DND-41 (cell line): Measurements from ENCODE around the gene CNDP2.

ENCODE experiments used
- ATAC-seq: fragments of 200-7000 bp; cut with Tn5 transposase; 3 replicates; pipeline ENCODE4 v1.9.1; 2021; ENCODE audit warnings: low read depth; ENCODE audit not compliant: insufficient read depth
- DNase-seq: peaks from one replicate; pipeline ENCODE4 v3.0.0-alpha.2; 2020
- H2AFZ ChIP-seq: 2 replicates; pipeline ENCODE4 v1.6.0; 2012; ENCODE audit warnings: low read depth, low read length
- H3K27ac ChIP-seq: 2 replicates; pipeline ENCODE4 v1.5.1; 2012; ENCODE audit warnings: low read length, inconsistent platforms
- H3K27me3 ChIP-seq: fragments of 200-600 bp; sonication (generic); 2 replicates; pipeline ENCODE4 v1.6.0; 2012; ENCODE audit warnings: low read length, mild to moderate bottlenecking, inconsistent platforms; ENCODE audit not compliant: insufficient read depth, poor library complexity
- H3K36me3 ChIP-seq: 2 replicates; pipeline ENCODE4 v1.5.1; 2012; ENCODE audit warnings: low read length, inconsistent platforms; ENCODE audit not compliant: insufficient read depth
- H3K4me1 ChIP-seq: 2 replicates; pipeline ENCODE4 v1.5.1; 2012; ENCODE audit warnings: mild to moderate bottlenecking, low read length; ENCODE audit not compliant: insufficient read depth
- H3K4me2 ChIP-seq: 2 replicates; pipeline ENCODE4 v1.6.0; 2012; ENCODE audit warnings: mild to moderate bottlenecking, moderate library complexity, low read length, inconsistent platforms; ENCODE audit not compliant: insufficient read depth
- H3K4me3 ChIP-seq, 2 experiments: fragments of 200-600 bp in 1 of 2; shearing (Covaris generic) in 1 of 2; 2 replicates each; pipeline ENCODE4 v1.5.1; 2012 to 2016; ENCODE audit warnings: inconsistent platforms in 2 of 2, low read length in 2 of 2, mild to moderate bottlenecking in 2 of 2, low read depth in 1 of 2, moderate library complexity in 1 of 2
- H3K79me2 ChIP-seq: 2 replicates; pipeline ENCODE4 v1.6.0; 2012; ENCODE audit warnings: low read length, inconsistent platforms; ENCODE audit not compliant: insufficient read depth
- H3K9ac ChIP-seq: 2 replicates; pipeline ENCODE4 v1.6.0; 2012; ENCODE audit warnings: low read depth, mild to moderate bottlenecking, inconsistent platforms, low read length, moderate library complexity
- H3K9me3 ChIP-seq: 2 replicates; pipeline ENCODE4 v1.5.1; 2012; ENCODE audit warnings: low read length, moderate library complexity, mild to moderate bottlenecking, inconsistent platforms; ENCODE audit not compliant: insufficient read depth, severe bottlenecking
- H4K20me1 ChIP-seq: 2 replicates; pipeline ENCODE4 v1.6.0; 2012; ENCODE audit warnings: low read length; ENCODE audit not compliant: insufficient read depth
- EZH2 ChIP-seq: IDR thresholded peaks from 3 replicates; pipeline ENCODE4 v1.6.1; 2012; ENCODE audit warnings: borderline replicate concordance, low read depth, mild to moderate bottlenecking, moderate library complexity, low read length, inconsistent platforms; ENCODE audit not compliant: severe bottlenecking
- TF ChIP-seq, protein P1 (sequence below): IDR thresholded peaks from 2 replicates; pipeline ENCODE4 v1.5.1; 2012; ENCODE audit warnings: borderline replicate concordance, low read length, moderate library complexity, mild to moderate bottlenecking; ENCODE audit not compliant: poor library complexity, severe bottlenecking; ENCODE audit errors: extremely low read depth

The CNDP2 gene

DNA sequence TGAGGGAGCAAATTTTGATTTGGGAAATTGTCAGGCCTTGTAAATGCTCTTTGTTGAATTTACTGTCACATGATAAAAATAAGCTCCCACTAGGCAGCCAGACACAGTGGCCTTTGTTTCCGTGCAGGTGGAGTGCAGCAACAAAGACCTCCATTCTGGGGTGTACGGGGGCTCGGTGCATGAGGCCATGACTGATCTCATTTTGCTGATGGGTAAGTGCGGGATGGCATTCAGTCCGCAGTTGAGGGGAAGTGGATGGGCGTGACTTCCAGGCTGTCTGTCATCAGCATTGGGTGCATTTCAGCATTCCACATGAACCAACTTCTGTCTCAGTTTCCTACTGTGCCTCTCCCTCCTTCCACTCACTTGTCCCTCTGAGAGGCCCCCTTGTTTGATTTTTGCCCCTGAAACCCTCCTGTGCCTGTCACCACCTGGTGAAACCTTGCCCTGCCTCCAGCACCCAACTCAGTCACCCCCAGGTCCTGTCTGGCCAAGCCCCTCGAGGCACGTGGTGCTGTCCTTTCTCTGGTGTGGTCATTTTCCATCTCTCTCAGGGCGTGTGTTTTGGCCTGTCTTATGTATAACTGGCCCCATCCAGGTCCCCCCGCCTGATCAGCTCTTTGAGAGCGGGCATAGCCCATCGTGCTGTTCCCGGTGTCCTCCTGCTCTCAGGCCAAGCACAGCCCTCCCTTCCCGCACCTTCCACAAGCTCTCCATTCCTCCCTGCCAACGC, 16.3 kb downstream of the CNDP2 start:
- peaks cover 96% of the 10 kb centered on the region for H3K36me3 ChIP-seq

DNA sequence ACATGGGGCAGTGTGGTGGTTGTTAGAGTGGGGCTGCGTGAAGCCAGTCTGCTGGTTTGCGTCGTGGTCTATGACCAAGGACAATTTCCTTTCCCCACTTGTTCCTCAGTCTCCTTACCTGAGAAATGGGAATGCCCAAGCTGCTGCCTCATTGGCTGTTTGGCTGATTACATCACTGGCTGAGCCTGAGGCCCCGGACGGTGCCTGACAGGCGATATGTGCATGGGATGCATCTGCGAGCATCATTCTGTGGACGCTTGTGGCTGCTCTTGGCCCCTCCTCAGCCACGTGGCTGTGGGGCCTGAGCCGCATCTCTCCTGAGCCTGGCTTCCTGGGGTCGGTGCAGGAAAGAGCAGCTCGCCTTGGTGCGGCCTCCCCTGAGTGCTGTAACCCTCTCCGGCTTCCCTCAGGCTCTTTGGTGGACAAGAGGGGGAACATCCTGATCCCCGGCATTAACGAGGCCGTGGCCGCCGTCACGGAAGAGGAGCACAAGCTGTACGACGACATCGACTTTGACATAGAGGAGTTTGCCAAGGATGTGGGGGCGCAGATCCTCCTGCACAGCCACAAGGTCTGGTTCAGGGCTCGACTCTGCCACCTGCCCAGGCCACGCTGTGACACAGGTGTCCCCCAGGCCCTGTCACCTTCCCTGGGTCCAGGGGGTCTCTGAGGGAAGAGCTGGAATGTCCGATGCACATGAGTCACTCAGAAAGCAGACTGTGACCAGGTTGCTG, 17.2 kb downstream of the CNDP2 start:
- H3K27ac ChIP-seq = no peak overlapping the region
- H3K27me3 ChIP-seq = no peaks in the 10 kb centered on the region
- no peak overlapping the region for H3K4me3 ChIP-seq
- H3K4me2 ChIP-seq = no peak overlapping the region
- H3K9me3 ChIP-seq = no peaks in the 10 kb centered on the region
- H4K20me1 ChIP-seq = peaks cover 39% of the 10 kb centered on the region
- no peak for TF ChIP-seq EZH2
- TF ChIP-seq, protein P1, sequence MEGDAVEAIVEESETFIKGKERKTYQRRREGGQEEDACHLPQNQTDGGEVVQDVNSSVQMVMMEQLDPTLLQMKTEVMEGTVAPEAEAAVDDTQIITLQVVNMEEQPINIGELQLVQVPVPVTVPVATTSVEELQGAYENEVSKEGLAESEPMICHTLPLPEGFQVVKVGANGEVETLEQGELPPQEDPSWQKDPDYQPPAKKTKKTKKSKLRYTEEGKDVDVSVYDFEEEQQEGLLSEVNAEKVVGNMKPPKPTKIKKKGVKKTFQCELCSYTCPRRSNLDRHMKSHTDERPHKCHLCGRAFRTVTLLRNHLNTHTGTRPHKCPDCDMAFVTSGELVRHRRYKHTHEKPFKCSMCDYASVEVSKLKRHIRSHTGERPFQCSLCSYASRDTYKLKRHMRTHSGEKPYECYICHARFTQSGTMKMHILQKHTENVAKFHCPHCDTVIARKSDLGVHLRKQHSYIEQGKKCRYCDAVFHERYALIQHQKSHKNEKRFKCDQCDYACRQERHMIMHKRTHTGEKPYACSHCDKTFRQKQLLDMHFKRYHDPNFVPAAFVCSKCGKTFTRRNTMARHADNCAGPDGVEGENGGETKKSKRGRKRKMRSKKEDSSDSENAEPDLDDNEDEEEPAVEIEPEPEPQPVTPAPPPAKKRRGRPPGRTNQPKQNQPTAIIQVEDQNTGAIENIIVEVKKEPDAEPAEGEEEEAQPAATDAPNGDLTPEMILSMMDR = peak; percentile 5
- no peaks in the 10 kb centered on the region for H3K4me1 ChIP-seq
- H3K9ac ChIP-seq = no peak overlapping the region
- no peak overlapping the region for H2AFZ ChIP-seq
- H3K36me3 ChIP-seq = peaks cover 94% of the 10 kb centered on the region
- DNase-seq = no peak
- no peak for ATAC-seq
- no peaks in the 10 kb centered on the region for H3K79me2 ChIP-seq

More for the DNA sequence above, 16.3 kb downstream of the CNDP2 start:
- no peak overlapping the region for H2AFZ ChIP-seq
- no peak overlapping the region for H3K27ac ChIP-seq
- no peaks in the 10 kb centered on the region for H3K9me3 ChIP-seq
- H3K4me1 ChIP-seq = no peaks in the 10 kb centered on the region
- no peak overlapping the region for H3K9ac ChIP-seq
- no peak for ATAC-seq
- DNase-seq = no peak
- H3K27me3 ChIP-seq = no peaks in the 10 kb centered on the region
- H3K4me3 ChIP-seq = no peak overlapping the region
- H3K4me2 ChIP-seq = no peak overlapping the region
- TF ChIP-seq, protein P1 = no peak
- TF ChIP-seq EZH2 = no peak
- H3K79me2 ChIP-seq = no peaks in the 10 kb centered on the region
- peaks cover 40% of the 10 kb centered on the region for H4K20me1 ChIP-seq

DNA sequence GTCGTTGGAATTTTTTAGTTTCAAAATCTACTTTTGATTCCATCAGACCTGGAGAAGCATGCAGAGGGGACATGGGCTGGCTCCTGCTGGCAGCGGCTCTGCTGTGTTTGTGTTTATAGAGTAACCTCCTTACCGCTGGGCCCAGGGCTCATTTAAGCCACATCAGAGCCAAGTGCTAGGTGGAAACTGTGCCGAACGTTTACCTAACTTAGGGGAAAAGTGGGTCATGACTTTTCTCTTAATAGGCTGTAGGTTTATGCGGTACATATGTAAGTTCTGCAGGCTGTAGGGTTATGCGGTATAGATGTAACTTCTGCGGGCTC, 17.7 kb downstream of the CNDP2 start:
- Histone ChIP-seq H3K27me3 (no peaks in the 10 kb centered on the region), H3K36me3 (peaks cover 94% of the 10 kb centered on the region), H2AFZ (no peak overlapping the region), H3K9me3 (no peaks in the 10 kb centered on the region), H3K79me2 (no peaks in the 10 kb centered on the region), H3K4me1 (no peaks in the 10 kb centered on the region), H3K27ac (no peak overlapping the region), H4K20me1 (peaks cover 36% of the 10 kb centered on the region), H3K9ac (no peak overlapping the region), H3K4me3 (no peak overlapping the region), H3K4me2 (no peak overlapping the region)
- no peak for DNase-seq
- TF ChIP-seq, protein P1 = no peak
- no peak for TF ChIP-seq EZH2
- ATAC-seq = no peak
